Activated CD8-positive, alpha-beta memory T cell treated with anti-CD3 and anti-CD28 coated beads, Interleukin-2, amount 50 U/mL, for 1 hour (primary cell): Measurements from ENCODE around the gene ABCD3.

Experiments
- DNase-seq: peaks from one replicate; pipeline ENCODE4 v3.0.0-alpha.2; 2020; ENCODE audit errors: extremely low read depth

The ABCD3 gene

GRCh38 chr1:94462606-94463005 is 44.4 kb downstream of the ABCD3 start:
- no peak for DNase-seq

- no peak for DNase-seq
These were observed 45.0 kb downstream of the ABCD3 start for GRCh38 chr1:94463056-94463764.

GRCh38 chr1:94463765-94464330 is 45.7 kb downstream of the ABCD3 start:
- DNase-seq, result no peak

DNA sequence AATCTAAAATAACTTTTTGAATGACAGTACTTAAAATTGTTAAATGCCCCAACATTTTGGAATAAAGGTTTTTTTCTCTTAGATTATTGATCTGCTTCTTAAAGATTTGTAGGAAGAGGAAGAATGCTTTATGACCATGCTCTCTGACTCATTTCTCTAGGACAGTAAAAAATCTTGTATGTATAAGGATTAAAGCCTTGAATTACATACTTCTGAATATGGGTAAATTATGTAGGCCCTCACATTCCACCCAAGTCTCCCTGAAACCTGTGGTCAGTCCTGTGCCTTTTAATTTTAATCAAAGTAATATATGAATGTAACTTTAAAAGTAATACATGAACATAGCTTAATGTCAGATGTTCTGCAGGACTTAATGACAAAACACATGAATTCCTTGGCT is 50.5 kb downstream of the ABCD3 start:
- no peak for DNase-seq

DNA sequence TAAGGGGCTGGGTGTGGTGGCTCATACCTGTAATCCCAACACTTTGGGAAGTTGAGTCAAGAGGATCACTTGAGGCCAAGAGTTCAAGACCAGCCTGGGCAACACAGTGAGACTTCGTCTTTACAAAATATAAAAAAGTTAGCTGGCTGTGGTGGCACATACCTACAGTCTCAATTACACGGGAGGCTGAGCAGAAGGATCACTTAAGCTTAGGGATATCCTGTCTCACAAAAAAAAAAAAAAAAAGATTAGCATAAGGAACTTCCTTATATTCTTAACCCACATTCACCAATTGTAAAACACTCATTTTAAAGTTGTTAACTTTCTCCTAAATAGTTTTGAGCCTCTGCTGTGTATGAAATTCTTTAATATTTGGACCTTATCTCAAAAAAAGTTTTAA is 53.1 kb downstream of the ABCD3 start:
- no peak for DNase-seq

GRCh38 chr1:94475232-94475631 is 57.0 kb downstream of the ABCD3 start:
- DNase-seq, result no peak

- no peak for DNase-seq
These were observed 61.5 kb downstream of the ABCD3 start for GRCh38 chr1:94479682-94480081.

GRCh38 chr1:94481473-94481933 is 63.3 kb downstream of the ABCD3 start:
- no peak for DNase-seq

DNA sequence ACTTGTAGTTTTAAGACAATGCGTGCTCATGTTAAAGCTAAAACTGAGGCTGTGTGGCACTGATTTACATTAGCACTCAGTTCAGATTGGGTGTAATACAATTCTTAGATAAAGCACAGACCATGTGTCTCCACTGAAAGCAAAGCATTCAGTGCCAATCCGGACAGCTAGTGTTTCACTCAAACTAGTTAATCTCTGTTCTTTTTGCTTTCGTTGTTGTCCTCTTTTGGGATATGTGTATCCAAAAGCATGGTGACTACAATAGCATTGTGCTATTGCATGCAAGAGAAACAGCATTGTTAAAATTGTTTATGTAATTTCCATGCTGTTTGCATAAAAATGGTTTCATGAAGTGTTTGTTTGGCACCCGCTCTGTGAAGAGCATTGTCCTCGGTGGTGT is 68.8 kb downstream of the ABCD3 start:
- no peak for DNase-seq

- DNase-seq, result no peak
These were observed 72.4 kb downstream of the ABCD3 start for GRCh38 chr1:94490556-94490955.

DNA sequence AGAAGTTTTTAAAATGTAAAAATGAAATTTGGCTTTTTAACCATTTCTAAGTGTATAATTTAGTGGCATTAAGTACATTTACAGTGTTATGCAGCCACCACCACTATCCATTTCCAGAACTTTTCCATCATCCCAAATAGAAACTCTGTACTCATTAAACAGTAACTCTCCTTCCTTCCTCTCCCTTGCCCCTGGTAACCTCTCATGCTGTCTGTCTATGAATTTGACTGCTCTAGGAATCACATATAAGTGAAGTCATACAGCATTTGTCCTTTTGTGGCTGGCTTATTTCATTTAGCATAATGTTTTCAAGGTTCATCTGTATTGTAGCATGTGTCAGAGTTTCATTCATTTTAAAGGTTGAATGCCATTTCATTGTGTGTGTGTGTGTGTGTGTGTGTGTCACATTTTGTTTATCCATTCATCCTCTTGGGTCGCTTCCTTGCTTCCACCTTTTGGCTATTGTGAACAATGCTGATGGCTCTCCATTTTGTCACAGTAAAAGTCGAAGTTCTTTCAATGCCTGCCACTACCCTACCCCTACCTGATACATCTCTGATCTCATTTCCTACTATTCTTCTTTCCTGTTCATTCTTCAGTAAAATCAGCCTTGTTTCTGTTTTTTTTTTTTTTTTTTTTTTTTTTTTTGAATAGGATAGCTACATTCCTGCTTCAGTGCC is 78.0 kb downstream of the ABCD3 start:
- no peak for DNase-seq

GRCh38 chr1:94501426-94501825 is 83.2 kb downstream of the ABCD3 start:
- DNase-seq, result no peak

DNA sequence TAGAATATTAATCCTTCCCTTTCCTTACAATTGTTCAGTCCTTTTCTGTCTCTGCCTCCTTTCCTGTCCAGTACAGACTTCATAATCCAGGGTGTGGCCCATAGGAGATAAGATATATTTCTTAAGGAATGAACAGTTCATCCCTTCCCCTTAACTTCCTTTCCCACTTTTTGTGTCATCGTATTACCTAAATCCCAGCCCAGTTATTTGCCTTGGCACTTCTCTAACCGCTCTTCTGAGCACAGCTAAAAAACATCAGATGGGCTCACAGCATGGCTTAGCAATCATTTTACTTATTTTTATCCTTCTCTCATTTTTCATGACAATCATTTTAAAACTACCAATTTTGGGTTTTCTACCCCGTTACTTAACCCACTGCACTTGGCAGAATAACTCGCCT is 83.7 kb downstream of the ABCD3 start:
- no peak for DNase-seq

DNA sequence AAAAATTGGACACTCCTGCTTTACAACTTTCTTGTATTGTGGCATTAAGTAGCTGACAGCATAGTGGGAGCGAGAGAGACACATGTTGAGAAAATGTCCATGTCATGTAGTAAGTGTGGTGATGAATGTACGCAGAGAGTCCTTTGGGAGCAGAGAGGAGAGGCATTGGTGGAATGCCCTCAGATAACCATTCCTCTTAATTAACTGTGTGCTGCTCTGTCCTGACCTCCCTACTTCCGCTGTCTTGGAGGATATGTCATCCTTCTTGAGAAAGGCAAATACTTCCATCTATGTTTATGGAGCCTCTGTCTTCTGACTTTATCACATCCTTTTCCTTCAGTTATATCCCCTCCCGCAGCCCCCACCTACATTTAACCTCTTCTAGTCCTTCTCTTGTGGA is 85.0 kb downstream of the ABCD3 start:
- DNase-seq, result no peak

DNA sequence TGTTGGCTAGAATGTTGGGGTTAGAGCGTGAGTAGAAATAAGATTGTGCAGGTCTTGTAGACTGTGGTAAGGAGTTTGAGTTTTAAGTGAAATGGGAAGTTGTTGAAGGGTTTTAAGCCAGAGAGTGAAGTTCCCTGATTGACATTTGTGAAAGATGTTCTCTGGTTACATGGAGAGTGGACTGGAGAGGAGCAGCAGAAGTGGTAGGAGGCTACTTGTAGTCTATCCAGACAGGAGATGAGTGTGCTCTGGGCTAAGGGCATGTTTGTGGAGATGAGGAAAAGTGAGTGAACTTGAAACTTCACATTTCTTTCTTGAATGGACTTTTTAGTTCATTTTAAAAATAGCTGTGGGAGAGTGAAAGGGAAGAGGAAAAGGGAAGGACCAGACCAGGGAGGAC is 86.4 kb downstream of the ABCD3 start:
- no peak for DNase-seq

- DNase-seq, result no peak
These were observed 94.6 kb downstream of the ABCD3 start for GRCh38 chr1:94512816-94513215.

DNA sequence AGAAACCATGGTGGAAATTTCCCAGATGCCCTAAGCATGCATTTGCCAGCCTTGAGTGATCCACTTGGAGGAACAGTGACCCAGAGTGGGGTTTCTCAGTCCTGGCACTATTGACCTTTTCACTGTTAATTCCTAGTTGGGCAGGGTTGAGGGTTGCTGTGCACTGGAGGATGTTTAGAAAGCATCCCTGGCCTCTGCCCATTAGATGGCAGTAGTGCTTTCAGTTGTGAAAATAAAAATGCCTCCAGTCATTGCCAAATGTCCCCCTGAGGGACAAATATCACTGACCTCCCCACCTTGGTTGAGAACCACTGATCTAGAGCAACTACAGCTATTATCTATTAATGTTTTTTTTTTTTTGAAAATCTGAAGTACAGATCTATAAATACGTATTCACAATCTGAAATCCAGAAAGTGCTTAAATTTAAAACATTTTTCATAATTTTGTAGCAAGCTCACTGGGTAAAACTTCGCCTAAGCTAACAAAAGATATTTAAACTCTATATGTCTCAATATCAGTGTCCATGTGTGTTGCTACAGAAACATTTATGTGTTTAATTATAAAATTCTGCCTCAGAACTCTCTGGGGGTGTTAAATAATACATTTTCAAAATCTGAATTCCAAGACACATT is 96.0 kb downstream of the ABCD3 start:
- no peak for DNase-seq

- DNase-seq, result no peak
These were observed 97.2 kb downstream of the ABCD3 start for GRCh38 chr1:94515296-94515947.

- no peak for DNase-seq
These were observed 101.2 kb downstream of the ABCD3 start for GRCh38 chr1:94519351-94519750.

GRCh38 chr1:94522304-94522703 is 104.1 kb downstream of the ABCD3 start:
- DNase-seq, result no peak

GRCh38 chr1:94524531-94524930 is 106.3 kb downstream of the ABCD3 start:
- DNase-seq, result no peak
